OCI-LY1 (cell line): ENCODE results near the gene KRT34.

Experiments used
- EZH2 ChIP-seq: fragments of 200-600 bp; sonication (generic), shearing (Covaris generic); IDR thresholded peaks from 2 replicates; pipeline ENCODE4 v1.8.0; 2017; ENCODE audit warnings: borderline replicate concordance, mixed run types, mild to moderate bottlenecking, antibody characterized with exemption, low read length, moderate library complexity, mixed read lengths
- TF ChIP-seq, protein P1 (sequence below): fragments of 200-600 bp; sonication (generic), shearing (Covaris generic); IDR thresholded peaks from 2 replicates; pipeline ENCODE4 v1.5.1; 2017; ENCODE audit warnings: mild to moderate bottlenecking, antibody characterized with exemption, low read length, moderate library complexity, mixed read lengths

DNA sequence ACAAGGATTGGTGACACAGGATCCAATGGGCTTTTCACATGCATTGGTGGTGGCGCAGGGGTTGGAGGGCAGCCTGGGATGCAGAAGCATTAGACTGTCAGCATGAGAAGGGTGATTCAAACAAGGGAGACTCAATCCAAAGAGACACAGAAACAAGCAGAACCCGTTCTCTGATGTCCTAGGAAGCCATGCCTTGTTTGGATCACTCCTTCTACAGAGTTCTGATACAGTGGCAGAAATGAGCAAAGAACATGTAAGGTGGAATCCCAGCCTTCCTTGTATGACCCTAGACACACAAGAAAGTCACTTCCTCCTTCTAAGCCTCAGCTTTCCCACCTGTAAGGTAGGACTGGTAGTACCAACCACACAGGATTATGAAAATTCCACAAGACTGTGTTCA, 18.2 kb downstream of the KRT34 start:
- TF ChIP-seq EZH2, result no peak
- TF ChIP-seq, protein P1, sequence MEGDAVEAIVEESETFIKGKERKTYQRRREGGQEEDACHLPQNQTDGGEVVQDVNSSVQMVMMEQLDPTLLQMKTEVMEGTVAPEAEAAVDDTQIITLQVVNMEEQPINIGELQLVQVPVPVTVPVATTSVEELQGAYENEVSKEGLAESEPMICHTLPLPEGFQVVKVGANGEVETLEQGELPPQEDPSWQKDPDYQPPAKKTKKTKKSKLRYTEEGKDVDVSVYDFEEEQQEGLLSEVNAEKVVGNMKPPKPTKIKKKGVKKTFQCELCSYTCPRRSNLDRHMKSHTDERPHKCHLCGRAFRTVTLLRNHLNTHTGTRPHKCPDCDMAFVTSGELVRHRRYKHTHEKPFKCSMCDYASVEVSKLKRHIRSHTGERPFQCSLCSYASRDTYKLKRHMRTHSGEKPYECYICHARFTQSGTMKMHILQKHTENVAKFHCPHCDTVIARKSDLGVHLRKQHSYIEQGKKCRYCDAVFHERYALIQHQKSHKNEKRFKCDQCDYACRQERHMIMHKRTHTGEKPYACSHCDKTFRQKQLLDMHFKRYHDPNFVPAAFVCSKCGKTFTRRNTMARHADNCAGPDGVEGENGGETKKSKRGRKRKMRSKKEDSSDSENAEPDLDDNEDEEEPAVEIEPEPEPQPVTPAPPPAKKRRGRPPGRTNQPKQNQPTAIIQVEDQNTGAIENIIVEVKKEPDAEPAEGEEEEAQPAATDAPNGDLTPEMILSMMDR, result no peak
